ENCODE results near the gene PTPRU. TPM values are rescaled to one million over a fixed set of nuclear protein-coding genes. Genes with fewer than 3 reads are reported as not detected.

Gene PTPRU
- total and polyA plus RNA-seq, 2 of the 8 experiments (the other 6 are each of a cell fraction or from before 2014, with no cell fraction given): 33.8 to 41.8 TPM

GRCh38 chr1:29315262-29315661, 78.9 kb downstream of the PTPRU start:
- peaks cover 0 to 11% (median 6%) of the 10 kb centered on the region in 4 experiments; a peak in 6 of 8 replicates for H3K36me3 ChIP-seq (ENCODE audit: control insufficient read depth in 2 of 4, insufficient read depth in 4 of 4, low read length in 3 of 4)
- H3K4me2 ChIP-seq (ENCODE audit: insufficient read depth in 1 of 2, low read depth in 2 of 2, low read length in 2 of 2): no peak overlapping the region
- no peaks in the 10 kb centered on the region; the same call in 1 of the 2 replicates for H3K23me2 ChIP-seq (ENCODE audit: low read depth, low read length)
- H3K9me3 ChIP-seq (ENCODE audit: insufficient read depth in 2 of 2, low read depth in 1 of 2, low read length in 1 of 2): no peaks in the 10 kb centered on the region
- CTCF ChIA-PET (ENCODE audit: partially characterized antibody): interaction anchor here (0.7 to 5.2 kb wide), 7 partner anchors 12 to 75 kb away, joined by 3 to 29 read pairs (median 4); no protein-coding TSS in a partner anchor
- H4K5ac ChIP-seq (ENCODE audit: insufficient read length, low read depth, low read length): no peak overlapping the region
- H4K91ac ChIP-seq (replicated peaks; ENCODE audit: insufficient read length, low read length): no peak overlapping the region
- 89% methylated on average over 15 of the region's 15 CpGs; no CpG with 5 or more reads in 1 of the 2 experiments for WGBS, 2 experiments (ENCODE audit: extremely low coverage in 1 of 2, insufficient coverage in 1 of 2, insufficient read length in 1 of 2, insufficient replicate concordance in 2 of 2, low coverage in 1 of 2, low lambda C conversion rate in 2 of 2, missing lambda C conversion rate in 1 of 2)
- no peak overlapping the region for H3K27ac ChIP-seq (ENCODE audit: low read depth, low read length)
- no peak overlapping the region for H3K18ac ChIP-seq (ENCODE audit: extremely low read depth, low read length)
- H2AK5ac ChIP-seq (ENCODE audit: low read depth, low read length): no peak overlapping the region
- H3K4me1 ChIP-seq (replicated peaks in 1 of 4; ENCODE audit: control insufficient read depth in 3 of 4, insufficient read depth in 4 of 4, low read length in 3 of 4): no peaks in the 10 kb centered on the region
- no peak overlapping the region for H3K4me3 ChIP-seq (ENCODE audit: extremely low read depth in 1 of 4, insufficient read depth in 2 of 4, low read depth in 3 of 4, low read length in 4 of 4)
- H2BK15ac ChIP-seq (ENCODE audit: low read length): no peak overlapping the region
- DNase-seq (ENCODE audit: low read depth in 1 of 2, low spot score in 2 of 2): no peak
- FAIRE-seq: no peak
- no peaks in the 10 kb centered on the region for H3K79me2 ChIP-seq (ENCODE audit: control insufficient read depth in 1 of 2, insufficient read depth in 2 of 2, low read length in 2 of 2)
- H4K20me1 ChIP-seq (replicated peaks in 1 of 2; ENCODE audit: control insufficient read depth in 1 of 2, insufficient read depth in 2 of 2, low read length in 2 of 2): peaks cover 0 to 10% of the 10 kb centered on the region in 2 experiments
- no peak overlapping the region; the same call in 1 of the 2 replicates for H4K8ac ChIP-seq (ENCODE audit: extremely low read depth, insufficient read depth, low read length)
- POLR2A ChIA-PET (ENCODE audit: partially characterized antibody): no interaction called here
- H3K56ac ChIP-seq (replicated peaks; ENCODE audit: insufficient read length, low read depth, low read length): no peak overlapping the region
- H2BK12ac ChIP-seq (ENCODE audit: low read depth, low read length): no peak overlapping the region
- no peak overlapping the region; the same call in 1 of the 2 replicates for H2BK5ac ChIP-seq (ENCODE audit: low read depth, low read length)
- no peak overlapping the region for H2BK20ac ChIP-seq (ENCODE audit: low read length)
- H2BK120ac ChIP-seq (replicated peaks; ENCODE audit: low read depth, low read length): no peak overlapping the region
- H3K23ac ChIP-seq (ENCODE audit: insufficient read length): no peak overlapping the region
- no peak overlapping the region for H2AFZ ChIP-seq (ENCODE audit: low read length)
- no peak overlapping the region for H3K14ac ChIP-seq (ENCODE audit: insufficient read length)
- no peak overlapping the region for H3K9ac ChIP-seq (replicated peaks in 1 of 4; ENCODE audit: extremely low read depth in 1 of 4, low read depth in 3 of 4, low read length in 3 of 4)
- H3K79me1 ChIP-seq (ENCODE audit: low read depth, low read length): no peaks in the 10 kb centered on the region
- no peaks in the 10 kb centered on the region for H3K27me3 ChIP-seq (replicated peaks in 1 of 4; ENCODE audit: control insufficient read depth in 3 of 4, extremely low read depth in 1 of 4, insufficient read depth in 3 of 4, low read length in 3 of 4)
- no peak overlapping the region for H3K4ac ChIP-seq (replicated peaks; ENCODE audit: insufficient read length, low read depth, low read length)
- no peak for TF ChIP-seq CREB1 (IDR thresholded peaks at IDR 0.05)

Data from H1 (cell line).